GM04503 (cell line): ENCODE results near the gene TM6SF1.
"Not testable (repeated sequence)": the region's sequence is repeated elsewhere in the genome, so short reads cannot be mapped to it uniquely, and the experiment has no call there.

Experiments used
- DNase-seq: peaks from one replicate; pipeline ENCODE4 v3.0.0-alpha.2; 2012; ENCODE audit warnings: low read depth

TM6SF1 gene

GRCh38 chr15:83106994-83107840 is at the start of gene TM6SF1:
TSS of gene TM6SF1 (plus strand) at chr15:83107645. CDS start at chr15:83107681, 36 bp downstream.
- no peak for DNase-seq

GRCh38 chr15:83057696-83058376 is 49.6 kb upstream of the TM6SF1 start:
- DNase-seq, result no peak

- peak; percentile 55 for DNase-seq
Observed at GRCh38 chr15:83061680-83062079, 45.8 kb upstream of the TM6SF1 start.

GRCh38 chr15:83062768-83063180 is 44.7 kb upstream of the TM6SF1 start:
- DNase-seq, result no peak

- no peak for DNase-seq
Observed at GRCh38 chr15:83063551-83063950, 43.9 kb upstream of the TM6SF1 start.

- DNase-seq, result no peak
Observed at GRCh38 chr15:83064859-83065258, 42.6 kb upstream of the TM6SF1 start.

- no peak for DNase-seq
Observed at GRCh38 chr15:83065431-83065830, 42.0 kb upstream of the TM6SF1 start.

- no peak for DNase-seq
Observed at GRCh38 chr15:83066034-83066733, 41.3 kb upstream of the TM6SF1 start.

GRCh38 chr15:83066734-83067637 is 40.5 kb upstream of the TM6SF1 start, which contains the start of gene BTBD1:
TSS of gene BTBD1 (minus strand) at chr15:83067252. CDS start at chr15:83067151, 101 bp downstream.
- peak; percentile 79 for DNase-seq

- DNase-seq, result no peak
Observed at GRCh38 chr15:83067638-83067962, 39.8 kb upstream of the TM6SF1 start.

GRCh38 chr15:83068054-83068453 is 39.4 kb upstream of the TM6SF1 start:
- no peak for DNase-seq

- not testable (repeated sequence) for DNase-seq
Observed at GRCh38 chr15:83069211-83069642, 38.2 kb upstream of the TM6SF1 start.

GRCh38 chr15:83077491-83078230 is 29.8 kb upstream of the TM6SF1 start:
- no peak for DNase-seq

GRCh38 chr15:83078712-83079111 is 28.7 kb upstream of the TM6SF1 start:
- DNase-seq, result no peak

GRCh38 chr15:83081256-83082014 is 26.0 kb upstream of the TM6SF1 start:
- no peak for DNase-seq

GRCh38 chr15:83082730-83083386 is 24.6 kb upstream of the TM6SF1 start:
- DNase-seq, result no peak

GRCh38 chr15:83085461-83085860 is 22.0 kb upstream of the TM6SF1 start:
- DNase-seq, result not testable (repeated sequence)

GRCh38 chr15:83085864-83086552 is 21.4 kb upstream of the TM6SF1 start:
- not testable (repeated sequence) for DNase-seq

- no peak for DNase-seq
Observed at GRCh38 chr15:83087576-83087975, 19.9 kb upstream of the TM6SF1 start.
